ACC112 (cell line): ENCODE data around the gene RPL36.
"Not testable (repeated sequence)": the region's sequence is repeated elsewhere in the genome, so short reads cannot be mapped to it uniquely, and the experiment has no call there.

Experiments
- H2AFZ ChIP-seq: fragments of 200-600 bp; sonication (generic); one replicate; pipeline ENCODE4 v1.6.0; 2017; ENCODE audit warnings: antibody characterized with exemption, low read length; ENCODE audit not compliant: unreplicated experiment
- H3K27ac ChIP-seq: fragments of 200-600 bp; sonication (generic); 2 replicates; pipeline ENCODE4 v1.5.1; 2014; ENCODE audit warnings: low read depth, mild to moderate bottlenecking, antibody characterized with exemption, low read length, moderate library complexity
- H3K27me3 ChIP-seq: fragments of 200-600 bp; sonication (generic); 2 replicates; pipeline ENCODE4 v1.6.1; 2014; ENCODE audit warnings: mild to moderate bottlenecking, antibody characterized with exemption, low read length, moderate library complexity, mixed read lengths; ENCODE audit not compliant: insufficient read depth
- H3K36me3 ChIP-seq: fragments of 200-600 bp; sonication (generic); 2 replicates; pipeline ENCODE4 v1.6.1; 2016; ENCODE audit warnings: mild to moderate bottlenecking, antibody characterized with exemption, low read length, moderate library complexity, mixed read lengths; ENCODE audit not compliant: insufficient read depth
- H3K4me1 ChIP-seq: fragments of 200-600 bp; sonication (generic); one replicate; pipeline ENCODE4 v1.6.1; 2016; ENCODE audit warnings: low read length, mixed read lengths; ENCODE audit not compliant: insufficient read depth, unreplicated experiment, control insufficient read depth
- H3K4me3 ChIP-seq: fragments of 200-600 bp; sonication (generic); 2 replicates; pipeline ENCODE4 v1.5.1; 2014; ENCODE audit warnings: mild to moderate bottlenecking, low read depth, low read length
- H3K79me2 ChIP-seq: fragments of 200-600 bp; sonication (generic); one replicate; pipeline ENCODE4 v1.6.0; 2016; ENCODE audit warnings: low read length; ENCODE audit not compliant: control insufficient read depth, unreplicated experiment, insufficient read depth

Gene RPL36

GRCh38 chr19:5733172-5733571, 43.1 kb downstream of the RPL36 start:
- H2AFZ ChIP-seq, H3K4me3 ChIP-seq, H3K36me3 ChIP-seq: not testable (repeated sequence)

GRCh38 chr19:5738423-5738822, 48.3 kb downstream of the RPL36 start:
- Histone ChIP-seq H3K27ac (no peak overlapping the region), H3K27me3 (no peaks in the 10 kb centered on the region), H3K4me1 (no peaks in the 10 kb centered on the region), H3K4me3 (no peak overlapping the region), H2AFZ (no peak overlapping the region), H3K36me3 (no peaks in the 10 kb centered on the region), H3K79me2 (no peaks in the 10 kb centered on the region)

More at GRCh38 chr19:5733172-5733571, 43.1 kb downstream of the RPL36 start:
- not testable (repeated sequence) for H3K79me2 ChIP-seq, H3K27ac ChIP-seq, H3K27me3 ChIP-seq, H3K4me1 ChIP-seq
